Breast epithelium (tissue), 3 donors: ENCODE measurements around the gene WDR53. TPM values are rescaled to one million over a fixed set of nuclear protein-coding genes. Genes with fewer than 3 reads are reported as not detected.

Experiments
- total RNA-seq, 3 donors: library from RNA; depleted of rRNA; stranded (reverse); fragments of >200 nt; gene quantifications; one replicate each; pipeline ENCODE4 v1.1.0, GENCODE V29; 2016

Gene WDR53
- total RNA-seq, 3 donors from 2014 or later, result 4.9 to 8.2 (median 6.1) TPM

Other genes with a start within 250 kb of the WDR53 start
- 1 to 10 TPM in 2 of 3 donors, not detected in 1; 1.4 to 2.8 TPM for gene TM4SF19, start 230.2 kb downstream of the WDR53 start, total RNA-seq
- gene UBXN7, start 136.1 kb downstream of the WDR53 start, total RNA-seq, result 10 to 100 TPM; 21.4 to 25.8 (median 21.6) TPM
- 10 to 100 TPM; 22.9 to 24.8 (median 24.3) TPM for gene RNF168, start 64.8 kb downstream of the WDR53 start, total RNA-seq
- not detected for gene SMCO1, start 53.2 kb downstream of the WDR53 start, total RNA-seq
- gene FBXO45, start 106 bp upstream of the WDR53 start, total RNA-seq, result 1 to 10 TPM; 5.6 to 7.6 (median 7.5) TPM
- 10 to 100 TPM in 1 of 3 donors, 1 to 10 TPM in 2; 3.2 to 13.9 (median 4.3) TPM for gene NRROS, start 71.1 kb upstream of the WDR53 start, total RNA-seq
- gene CEP19, start 143.7 kb upstream of the WDR53 start, total RNA-seq, result 1 to 10 TPM; 2.1 to 2.6 (median 2.5) TPM
- 10 to 100 TPM; 22.5 to 34.4 (median 28.2) TPM for gene PIGX, start 143.8 kb upstream of the WDR53 start, total RNA-seq
- gene PAK2, start 171.3 kb upstream of the WDR53 start, total RNA-seq, result 10 to 100 TPM; 42.3 to 71.2 (median 50.5) TPM